ENCODE data around the gene GSE1. TPM values are rescaled to one million over a fixed set of nuclear protein-coding genes. Genes with fewer than 3 reads are reported as not detected.

Gene GSE1
- total RNA-seq, 1 donor from 2014 or later: 80.8 TPM

- Histone ChIP-seq H3K4me1 (peaks cover 27% of the 10 kb centered on the region), H3K4me3 (no peak overlapping the region), H3K27me3 (no peaks in the 10 kb centered on the region), H3K36me3 (no peaks in the 10 kb centered on the region), H3K9me3 (no peaks in the 10 kb centered on the region), H3K27ac (no peak overlapping the region)
- DNase-seq (ENCODE audit: extremely low spot score in 2 of 2): no peak
- intact Hi-C loops (cut with DNase I): no loop called here
- TF ChIP-seq CTCF (IDR thresholded peaks at IDR 0.05) (no peak), POLR2A (IDR thresholded peaks at IDR 0.05) (no peak), POLR2AphosphoS5 (IDR thresholded peaks at IDR 0.05; ENCODE audit: insufficient read depth in 1 of 2, low read depth in 1 of 2) (no peak)
Measured at GRCh38 chr16:85594978-85595661, 18.0 kb upstream of the GSE1 start.

- Histone ChIP-seq H3K4me1 (peaks cover 32% of the 10 kb centered on the region), H3K27me3 (no peaks in the 10 kb centered on the region), H3K27ac (no peak overlapping the region), H3K9me3 (no peaks in the 10 kb centered on the region), H3K4me3 (no peak overlapping the region), H3K36me3 (no peaks in the 10 kb centered on the region)
- intact Hi-C loops (cut with DNase I): no loop called here
- no peak for DNase-seq (ENCODE audit: extremely low spot score in 2 of 2)
- no peak for TF ChIP-seq POLR2A (IDR thresholded peaks at IDR 0.05)
- no peak for TF ChIP-seq CTCF (IDR thresholded peaks at IDR 0.05)
- TF ChIP-seq POLR2AphosphoS5 (IDR thresholded peaks at IDR 0.05; ENCODE audit: insufficient read depth in 1 of 2, low read depth in 1 of 2): no peak
Measured at GRCh38 chr16:85595812-85596502, 17.2 kb upstream of the GSE1 start.

GRCh38 chr16:85598141-85598540 is 15.0 kb upstream of the GSE1 start:
- H3K27ac ChIP-seq: no peak overlapping the region
- peaks cover 45% of the 10 kb centered on the region for H3K4me1 ChIP-seq
- DNase-seq (ENCODE audit: extremely low spot score in 2 of 2): no peak
- no peaks in the 10 kb centered on the region for H3K36me3 ChIP-seq
- no peak overlapping the region for H3K4me3 ChIP-seq
- no peaks in the 10 kb centered on the region for H3K27me3 ChIP-seq
- H3K9me3 ChIP-seq: no peaks in the 10 kb centered on the region
- TF ChIP-seq CTCF (IDR thresholded peaks at IDR 0.05) (no peak), POLR2A (IDR thresholded peaks at IDR 0.05) (no peak), POLR2AphosphoS5 (IDR thresholded peaks at IDR 0.05; ENCODE audit: insufficient read depth in 1 of 2, low read depth in 1 of 2) (no peak)
- intact Hi-C loops (cut with DNase I): no loop called here

GRCh38 chr16:85600078-85600477 is 13.0 kb upstream of the GSE1 start:
- DNase-seq (ENCODE audit: extremely low spot score in 2 of 2): no peak
- Histone ChIP-seq H3K27me3 (no peaks in the 10 kb centered on the region), H3K9me3 (no peaks in the 10 kb centered on the region), H3K27ac (peak overlapping the region; percentile 48), H3K4me3 (no peak overlapping the region), H3K36me3 (no peaks in the 10 kb centered on the region), H3K4me1 (peaks cover 41% of the 10 kb centered on the region)
- intact Hi-C loops (cut with DNase I): no loop called here
- no peak for TF ChIP-seq POLR2AphosphoS5 (IDR thresholded peaks at IDR 0.05; ENCODE audit: insufficient read depth in 1 of 2, low read depth in 1 of 2)
- no peak for TF ChIP-seq POLR2A (IDR thresholded peaks at IDR 0.05)

DNA sequence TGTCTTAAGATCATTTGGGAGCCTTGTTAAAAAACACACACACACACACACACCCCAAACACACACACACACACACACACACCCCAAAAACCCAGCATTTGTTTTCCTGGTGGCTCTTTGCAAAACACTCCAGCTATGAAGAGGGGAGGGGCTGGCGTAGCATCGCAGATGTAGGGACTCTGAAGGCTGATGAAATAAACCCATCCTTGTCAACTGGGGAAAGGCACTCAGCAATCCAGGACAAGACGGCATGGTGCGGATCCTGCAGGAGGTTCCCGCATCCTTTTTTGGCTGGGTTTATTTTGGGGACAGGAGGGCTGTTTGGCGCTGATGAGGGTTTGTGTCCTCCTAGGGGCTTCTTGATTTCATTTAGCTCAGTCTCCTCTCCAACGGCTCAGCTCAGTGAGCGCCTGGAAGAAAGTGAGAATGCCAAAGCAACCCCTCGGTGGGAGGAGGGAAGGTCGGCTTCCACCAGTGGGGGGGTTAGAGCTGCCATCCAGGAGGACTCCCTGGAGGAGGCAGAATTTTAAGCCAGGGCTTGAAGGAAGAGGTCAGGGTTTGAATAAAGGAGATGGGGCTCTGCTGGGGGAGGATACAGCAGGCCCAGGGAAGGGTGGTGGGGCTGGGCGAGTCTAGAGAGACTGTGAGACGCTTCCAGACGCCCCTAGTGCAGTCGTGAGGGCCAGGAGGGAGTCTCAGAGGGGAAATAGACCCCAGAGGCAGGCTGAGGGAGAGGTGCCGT is 12.4 kb upstream of the GSE1 start:
- Histone ChIP-seq H3K9me3 (no peaks in the 10 kb centered on the region), H3K27ac (peak overlapping the region; percentile 48)
- intact Hi-C loops (cut with DNase I): no loop called here

More for the DNA sequence above, 12.4 kb upstream of the GSE1 start:
- no peak for TF ChIP-seq CTCF (IDR thresholded peaks at IDR 0.05)
- TF ChIP-seq POLR2AphosphoS5 (IDR thresholded peaks at IDR 0.05; ENCODE audit: insufficient read depth in 1 of 2, low read depth in 1 of 2): no peak
- Histone ChIP-seq H3K27me3 (no peaks in the 10 kb centered on the region), H3K36me3 (no peaks in the 10 kb centered on the region), H3K4me1 (peaks cover 48% of the 10 kb centered on the region), H3K4me3 (no peak overlapping the region)
- no peak for DNase-seq (ENCODE audit: extremely low spot score in 2 of 2)
